Esophagus squamous epithelium (tissue), 4 donors: ENCODE measurements around the gene TVP23C.
"Not testable (repeated sequence)": the region's sequence is repeated elsewhere in the genome, so short reads cannot be mapped to it uniquely, and the experiment has no call there.

Experiments used
- CTCF ChIP-seq, 6 experiments: fragments of 450-650 bp in 4 of 6; fragments of 200-600 bp in 2 of 6; sonication (generic) in 2 of 6; IDR thresholded peaks; one replicate each; pipeline ENCODE4 v1.5.1; 2016 to 2019; ENCODE audit warnings: antibody characterized with exemption in 6 of 6, mild to moderate bottlenecking in 4 of 6, moderate library complexity in 4 of 6
- POLR2A ChIP-seq, 4 donors: fragments of 450-650 bp; IDR thresholded peaks; one replicate each; pipeline ENCODE4 v1.6.1; 2017; ENCODE audit warnings: antibody characterized with exemption in 4 of 4, mild to moderate bottlenecking in 4 of 4, moderate library complexity in 3 of 4

GRCh38 chr17:15561439-15561838 lies 1.8 kb downstream of the TVP23C start:
- not testable (repeated sequence) for TF ChIP-seq CTCF, POLR2A (IDR thresholded peaks at IDR 0.05)
